GM10248 (cell line): Measurements from ENCODE around the gene PIK3CG.

Source experiments
- CTCF ChIA-PET: fragments of 300-600 bp; sonication (Branson Sonifier 250); formaldehyde crosslinking; extraction: SDS; loops from one replicate; lab custom pipeline; 2021; ENCODE audit warnings: antibody characterized with exemption; lab: Yijun Ruan, JAX
- POLR2A ChIA-PET: fragments of 350-650 bp; sonication (Branson Sonifier 250); formaldehyde crosslinking; extraction: SDS; loops from one replicate; lab custom pipeline; 2020; ENCODE audit warnings: antibody characterized with exemption; lab: Yijun Ruan, JAX
- DNase-seq: peaks from one replicate; pipeline ENCODE4 v3.0.0; 2012; ENCODE audit errors: extremely low spot score
- CTCF ChIP-seq: IDR thresholded peaks from 2 replicates; pipeline ENCODE4 v1.5.1; 2012; ENCODE audit warnings: mild to moderate bottlenecking, low read depth; ENCODE audit errors: extremely low read depth, missing control alignments, control extremely low read depth

Gene PIK3CG

DNA sequence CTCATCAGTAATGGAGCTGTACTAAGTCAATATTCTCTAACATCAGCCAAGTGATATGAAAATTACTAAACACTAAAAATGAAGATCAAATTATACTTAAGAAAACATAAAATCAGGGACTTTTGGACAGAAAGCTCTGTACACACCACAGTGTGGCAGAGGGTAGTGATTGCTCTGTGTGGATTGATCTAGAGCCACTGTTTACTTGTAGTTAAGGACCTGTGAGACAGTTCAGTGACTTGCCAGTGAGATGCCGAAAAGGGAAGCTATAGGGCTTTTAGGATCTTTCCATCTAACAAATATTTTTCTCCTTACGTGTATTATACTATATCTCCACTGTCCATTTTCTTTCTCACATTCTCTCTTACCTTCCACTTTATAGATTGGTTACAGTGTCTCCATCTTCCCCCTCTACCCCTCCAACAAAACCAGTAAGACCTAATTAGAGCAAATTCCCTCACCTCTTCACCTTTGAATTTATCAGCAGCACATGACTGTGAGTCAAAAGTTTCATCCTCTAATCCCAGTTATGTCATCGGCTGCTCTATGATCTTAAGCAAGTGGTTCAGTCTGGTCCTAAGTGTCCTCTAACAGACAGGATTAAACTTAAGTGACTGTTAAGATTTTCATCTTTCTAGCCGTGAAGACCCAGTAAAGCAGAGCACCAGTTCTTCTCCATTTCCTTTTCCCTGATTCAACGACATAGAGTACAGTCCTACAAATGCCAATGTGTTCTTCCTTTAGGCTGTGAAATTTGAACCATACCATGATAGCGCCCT is 6.9 kb downstream of the PIK3CG start:
- CTCF ChIA-PET: interaction anchor here (0.7 to 1.6 kb wide), 4 partner anchors 8 to 41 kb away, joined by 3 read pairs; no protein-coding TSS in a partner anchor
- DNase-seq: no peak
- TF ChIP-seq CTCF: no peak
- POLR2A ChIA-PET: interaction anchor here (1.1 kb wide), 1 partner anchor 14 kb away, joined by 4 read pairs; no protein-coding TSS in a partner anchor

DNA sequence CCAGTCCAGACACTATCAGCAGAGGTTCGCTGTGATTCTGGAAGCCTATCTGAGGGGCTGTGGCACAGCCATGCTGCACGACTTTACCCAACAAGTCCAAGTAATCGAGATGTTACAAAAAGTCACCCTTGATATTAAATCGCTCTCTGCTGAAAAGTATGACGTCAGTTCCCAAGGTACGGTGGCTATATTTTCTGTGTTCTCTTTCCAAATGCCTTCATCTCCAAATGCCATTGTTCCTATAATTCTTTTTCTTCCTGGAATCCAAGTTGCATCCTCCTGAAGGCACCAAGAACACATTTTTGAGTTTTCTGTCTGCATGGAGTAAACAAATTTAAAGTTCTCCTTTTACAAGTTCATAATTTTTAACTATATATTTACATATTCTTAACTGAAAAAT is 7.7 kb downstream of the PIK3CG start:
- CTCF ChIA-PET: no interaction called here
- TF ChIP-seq CTCF: no peak
- POLR2A ChIA-PET: no interaction called here
- no peak for DNase-seq

DNA sequence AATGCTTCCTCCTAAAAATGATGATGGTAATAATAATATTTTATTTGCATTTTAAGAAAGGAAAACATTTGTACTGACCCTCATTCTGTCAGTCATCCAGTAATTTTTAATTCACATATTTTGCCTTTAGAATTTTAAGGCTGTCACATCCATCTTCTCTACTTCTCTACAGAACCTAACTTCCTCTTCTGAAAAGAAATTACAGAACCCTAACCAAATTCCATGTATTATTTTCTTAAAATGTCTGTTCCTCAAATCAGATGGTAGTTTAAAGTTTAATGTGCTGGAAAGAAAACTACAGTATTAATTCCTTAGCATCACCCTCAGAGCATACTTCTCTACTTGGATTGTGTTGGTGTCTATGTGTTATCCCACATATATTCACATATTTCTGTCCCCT is 9.0 kb downstream of the PIK3CG start:
- CTCF ChIA-PET: interaction anchor here (0.8 kb wide), 1 partner anchor 11 kb away, joined by 3 read pairs; no protein-coding TSS in a partner anchor
- POLR2A ChIA-PET: no interaction called here
- DNase-seq: no peak
- no peak for TF ChIP-seq CTCF

DNA sequence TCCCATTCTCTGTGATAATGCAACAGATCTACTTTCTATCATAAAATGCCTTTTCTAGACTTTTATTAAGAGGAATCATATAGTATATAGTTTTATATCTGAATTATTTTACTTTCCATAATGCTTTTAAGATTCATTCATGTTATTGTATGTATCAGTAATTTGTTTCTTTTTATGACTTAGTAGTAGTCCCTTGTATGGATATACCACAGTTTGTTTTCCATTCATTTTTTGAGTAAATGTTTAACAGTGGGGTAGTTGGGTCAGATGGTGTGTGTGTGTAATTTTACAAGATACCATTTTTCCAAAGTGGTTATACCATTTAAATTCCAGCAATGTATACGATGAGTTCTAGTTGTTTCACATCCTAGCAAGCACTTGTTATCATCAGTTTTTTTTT is 10.4 kb downstream of the PIK3CG start:
- ChIA-PET CTCF (no interaction called here), POLR2A (no interaction called here)
- DNase-seq: no peak
- TF ChIP-seq CTCF: no peak

GRCh38 chr7:106878748-106879439 is 13.8 kb downstream of the PIK3CG start:
- CTCF ChIA-PET: no interaction called here
- no peak for TF ChIP-seq CTCF
- no peak for DNase-seq
- POLR2A ChIA-PET: no interaction called here

GRCh38 chr7:106881984-106882383 is 16.9 kb downstream of the PIK3CG start:
- no peak for TF ChIP-seq CTCF
- CTCF ChIA-PET: no interaction called here
- POLR2A ChIA-PET: no interaction called here
- no peak for DNase-seq
